ENCODE results near the gene FAXC. TPM values are rescaled to one million over a fixed set of nuclear protein-coding genes. Genes with fewer than 3 reads are reported as not detected.

Gene FAXC
- total and polyA plus RNA-seq, 2 of the 8 experiments (the other 6 are each of a cell fraction or from before 2014, with no cell fraction given): 23.2 to 29.8 TPM

- TF ChIP-seq NRF1 (IDR thresholded peaks at IDR 0.05; ENCODE audit: low read depth, low read length) (no peak), MAFK (IDR thresholded peaks at IDR 0.05; ENCODE audit: low read depth, low read length) (no peak)
Measured at GRCh38 chr6:99285881-99286280, 63.6 kb downstream of the FAXC start (continued).
